A673 (cell line): ENCODE data around the gene SNAI3. TPM values are rescaled to one million over a fixed set of nuclear protein-coding genes. Genes with fewer than 3 reads are reported as not detected.

Experiments
- BruUV-seq: library from RNA; stranded (reverse); fragments of 400-500 nt; replicated peaks from 2 replicates; lab custom pipeline; 2021; lab: Mats Ljungman, UMichigan
- CTCF ChIA-PET: fragments of 300-600 bp; sonication (Branson Sonifier 250); formaldehyde crosslinking; loops from one replicate; lab custom pipeline; 2022; ENCODE audit warnings: antibody characterized with exemption; lab: Charles Lee
- POLR2A ChIA-PET: fragments of 300-600 bp; sonication (Branson Sonifier 250); formaldehyde crosslinking; loops from one replicate; lab custom pipeline; 2022; ENCODE audit warnings: antibody characterized with exemption; ENCODE audit not compliant: low non-redundant PET; lab: Charles Lee
- DNase-seq: peaks from one replicate; pipeline ENCODE4 v3.0.0-alpha.2; 2015; ENCODE audit warnings: low spot score
- H3K27ac ChIP-seq: fragments of 200-600 bp; sonication (generic); 2 replicates; pipeline ENCODE4 v1.5.1; 2016; ENCODE audit warnings: mixed run types, low read depth, mild to moderate bottlenecking, mixed read lengths, antibody characterized with exemption, low read length; ENCODE audit not compliant: poor library complexity, severe bottlenecking
- H3K27me3 ChIP-seq: fragments of 200-600 bp; sonication (generic); replicated peaks from 2 replicates; pipeline ENCODE4 v1.6.1; 2017; ENCODE audit warnings: mixed run types, low read depth, mild to moderate bottlenecking, mixed read lengths, antibody characterized with exemption, low read length; ENCODE audit not compliant: insufficient read depth, poor library complexity
- H3K36me3 ChIP-seq: fragments of 200-600 bp; sonication (generic); 2 replicates; pipeline ENCODE4 v1.6.1; 2016; ENCODE audit warnings: mixed run types, mild to moderate bottlenecking, mixed read lengths, antibody characterized with exemption, low read length; ENCODE audit not compliant: insufficient read depth, poor library complexity, severe bottlenecking
- H3K4me1 ChIP-seq: fragments of 200-600 bp; sonication (generic); 2 replicates; pipeline ENCODE4 v1.6.1; 2017; ENCODE audit warnings: mixed run types, mild to moderate bottlenecking, mixed read lengths, antibody characterized with exemption, low read length; ENCODE audit not compliant: insufficient read depth, poor library complexity, severe bottlenecking
- H3K4me3 ChIP-seq: fragments of 200-600 bp; sonication (generic); 2 replicates; pipeline ENCODE4 v1.5.1; 2016; ENCODE audit warnings: low read depth, mixed run types, mild to moderate bottlenecking, mixed read lengths, low read length; ENCODE audit not compliant: poor library complexity, severe bottlenecking
- H3K9me3 ChIP-seq: fragments of 200-600 bp; sonication (generic); 2 replicates; pipeline ENCODE4 v1.6.1; 2016; ENCODE audit warnings: mixed run types, low read depth, mild to moderate bottlenecking, mixed read lengths, antibody characterized with exemption, low read length; ENCODE audit not compliant: poor library complexity, severe bottlenecking
- CTCF ChIP-seq: fragments of 300-800, 200-600 bp; sonication (generic); conservative IDR thresholded peaks from 2 replicates; pipeline ENCODE4 v1.5.1; 2017; ENCODE audit warnings: low read depth, mild to moderate bottlenecking, antibody characterized with exemption, low read length, moderate library complexity, mixed read lengths
- EZH2 ChIP-seq: fragments of 200-600 bp; sonication (generic); IDR thresholded peaks from 2 replicates; pipeline ENCODE4 v1.6.1; 2017; ENCODE audit warnings: borderline replicate concordance, low read depth, mild to moderate bottlenecking, mixed read lengths, antibody characterized with exemption, low read length; ENCODE audit not compliant: poor library complexity, severe bottlenecking
- intact Hi-C: fragments of 100-400 bp; cut with micrococcal nuclease; formaldehyde crosslinking; loops from one replicate; pipeline ENCODE4 v1.10.0; 2022; ENCODE audit not compliant: unreplicated experiment
- total RNA-seq: library from RNA; stranded (reverse); gene quantifications from 2 replicates; pipeline ENCODE4 v1.2.3, GENCODE V29; 2021

SNAI3 gene
- total RNA-seq, 1 experiment from 2014 or later: not detected

- Histone ChIP-seq H3K4me1 (peaks cover 6% of the 10 kb centered on the region), H3K9me3 (no peaks in the 10 kb centered on the region), H3K27me3 (no peaks in the 10 kb centered on the region), H3K4me3 (no peak overlapping the region), H3K36me3 (no peaks in the 10 kb centered on the region), H3K27ac (no peak overlapping the region)
- intact Hi-C loops: no loop called here
- POLR2A ChIA-PET: no interaction called here
- CTCF ChIA-PET: interaction anchor here (0.6 to 0.7 kb wide), 2 partner anchors 199 to 389 kb away, joined by 3 read pairs; no protein-coding TSS in a partner anchor
- DNase-seq: no peak
- no peak for TF ChIP-seq EZH2
- no TSS peak for BruUV-seq
These were observed 1.3 kb upstream of the SNAI3 start for GRCh38 chr16:88687676-88688012.

- no TSS peak for BruUV-seq
- ChIA-PET CTCF (interaction anchor here (0.6 to 0.7 kb wide), 2 partner anchors 199 to 389 kb away, joined by 3 read pairs; no protein-coding TSS in a partner anchor), POLR2A (no interaction called here)
- Histone ChIP-seq H3K4me3 (no peak overlapping the region), H3K9me3 (no peaks in the 10 kb centered on the region), H3K36me3 (no peaks in the 10 kb centered on the region), H3K27me3 (no peaks in the 10 kb centered on the region), H3K27ac (no peak overlapping the region), H3K4me1 (peaks cover 6% of the 10 kb centered on the region)
- intact Hi-C loops: no loop called here
- TF ChIP-seq EZH2 (no peak), CTCF (no peak)
- DNase-seq: no peak
These were observed 908 bp upstream of the SNAI3 start for GRCh38 chr16:88687254-88687576.

GRCh38 chr16:88686062-88686438 lies 257 bp downstream of the SNAI3 start:
- H3K27ac ChIP-seq: no peak overlapping the region
- H3K4me1 ChIP-seq: peaks cover 6% of the 10 kb centered on the region
- peak overlapping the region; percentile 53 for H3K4me3 ChIP-seq
- H3K36me3 ChIP-seq: no peaks in the 10 kb centered on the region
- TF ChIP-seq EZH2: no peak
- TF ChIP-seq CTCF: no peak
- CTCF ChIA-PET: no interaction called here
- intact Hi-C loops: no loop called here
- POLR2A ChIA-PET: no interaction called here
- no peak for DNase-seq
- H3K9me3 ChIP-seq: no peaks in the 10 kb centered on the region
- no peaks in the 10 kb centered on the region for H3K27me3 ChIP-seq
- no TSS peak for BruUV-seq
